Activated T-cell treated with anti-CD3 and anti-CD28 coated beads, Interleukin-2, amount 50 U/mL, for 72 hours (primary cell): ENCODE results near the gene TLNRD1. TPM values are rescaled to one million over a fixed set of nuclear protein-coding genes. Genes with fewer than 3 reads are reported as not detected.

Experiments used
- ATAC-seq, 2 donors: fragments of 150-1000 bp; cut with Tn5 transposase; replicated peaks in 1 of 2; 2 replicates each; pipeline ENCODE4 v1.10.0; 2021; ENCODE audit warnings: moderate library complexity in 2 of 2, mild to moderate bottlenecking in 1 of 2
- DNase-seq, 2 donors: peaks; one replicate each; pipeline ENCODE4 v3.0.0; 2021 to 2022; ENCODE audit warnings: mixed read lengths in 1 of 2
- H3K27ac Mint-ChIP-seq: one replicate; pipeline ENCODE4 v1.8.0; 2022; ENCODE audit warnings: mild to moderate bottlenecking, moderate library complexity, mixed read lengths
- H3K27me3 Mint-ChIP-seq: one replicate; pipeline ENCODE4 v1.8.0; 2022; ENCODE audit warnings: low read depth, mixed read lengths
- H3K36me3 Mint-ChIP-seq, 2 donors: one replicate each; pipeline ENCODE4 v1.8.0; 2022; ENCODE audit warnings: mixed read lengths in 2 of 2, mild to moderate bottlenecking in 1 of 2; ENCODE audit not compliant: insufficient read depth in 2 of 2
- H3K4me1 Mint-ChIP-seq: one replicate; pipeline ENCODE4 v1.8.0; 2022; ENCODE audit warnings: low read depth, mixed read lengths
- H3K4me3 Mint-ChIP-seq, 2 donors: one replicate each; pipeline ENCODE4 v1.8.0; 2022; ENCODE audit warnings: mild to moderate bottlenecking in 2 of 2, mixed read lengths in 2 of 2, moderate library complexity in 2 of 2
- H3K9me3 Mint-ChIP-seq, 2 donors: one replicate each; pipeline ENCODE4 v1.8.0; 2022; ENCODE audit warnings: mixed read lengths in 2 of 2
- total RNA-seq, 2 donors: library from RNA; stranded (reverse); gene quantifications; one replicate each; pipeline ENCODE4 v1.2.3, GENCODE V29; 2022

The TLNRD1 gene
- total RNA-seq, 2 donors from 2014 or later = 11.3 to 17.2 TPM

GRCh38 chr15:81049835-81050234 is 49.1 kb downstream of the TLNRD1 start:
- H3K27ac Mint-ChIP-seq = no peak overlapping the region
- DNase-seq (no peak), ATAC-seq (no peak)
- peaks cover 2 to 4% of the 10 kb centered on the region in 2 donors for H3K36me3 Mint-ChIP-seq
- H3K4me3 Mint-ChIP-seq = no peak overlapping the region
- peaks cover 10% of the 10 kb centered on the region for H3K4me1 Mint-ChIP-seq
- H3K27me3 Mint-ChIP-seq = no peaks in the 10 kb centered on the region
- peaks cover 6 to 9% of the 10 kb centered on the region in 2 donors for H3K9me3 Mint-ChIP-seq

- DNase-seq = no peak
- Mint-ChIP-seq H3K27ac (no peak overlapping the region), H3K4me1 (peaks cover 9% of the 10 kb centered on the region), H3K4me3 (no peak overlapping the region), H3K27me3 (no peaks in the 10 kb centered on the region), H3K36me3 (peaks cover 2 to 4% of the 10 kb centered on the region in 2 donors), H3K9me3 (peaks cover 6 to 9% of the 10 kb centered on the region in 2 donors)
- no peak for ATAC-seq
These were observed 49.5 kb downstream of the TLNRD1 start for GRCh38 chr15:81050259-81050658.

GRCh38 chr15:81050805-81051204 is 50.1 kb downstream of the TLNRD1 start:
- DNase-seq = no peak

GRCh38 chr15:81052046-81052445 is 51.3 kb downstream of the TLNRD1 start:
- H3K4me3 Mint-ChIP-seq = no peak overlapping the region
- no peak overlapping the region for H3K27ac Mint-ChIP-seq
- DNase-seq (no peak), ATAC-seq (no peak)
- H3K36me3 Mint-ChIP-seq = no peaks in the 10 kb centered on the region
- peaks cover 0 to 3% of the 10 kb centered on the region in 2 donors for H3K9me3 Mint-ChIP-seq
- no peaks in the 10 kb centered on the region for H3K4me1 Mint-ChIP-seq
- no peaks in the 10 kb centered on the region for H3K27me3 Mint-ChIP-seq

More at GRCh38 chr15:81050805-81051204, 50.1 kb downstream of the TLNRD1 start:
- no peak overlapping the region for H3K4me3 Mint-ChIP-seq
- H3K27ac Mint-ChIP-seq = no peak overlapping the region
- peaks cover 3 to 6% of the 10 kb centered on the region in 2 donors for H3K9me3 Mint-ChIP-seq
- H3K36me3 Mint-ChIP-seq = peaks cover 0 to 2% of the 10 kb centered on the region in 2 donors
- no peaks in the 10 kb centered on the region for H3K27me3 Mint-ChIP-seq
- ATAC-seq = no peak
- peaks cover 4% of the 10 kb centered on the region for H3K4me1 Mint-ChIP-seq

- Mint-ChIP-seq H3K4me1 (no peaks in the 10 kb centered on the region), H3K36me3 (no peaks in the 10 kb centered on the region), H3K4me3 (no peak overlapping the region), H3K27ac (no peak overlapping the region), H3K27me3 (no peaks in the 10 kb centered on the region), H3K9me3 (no peaks in the 10 kb centered on the region)
- no peak for ATAC-seq
- no peak for DNase-seq
These were observed 52.9 kb downstream of the TLNRD1 start for GRCh38 chr15:81053621-81054020.

GRCh38 chr15:81054236-81054635 is 53.5 kb downstream of the TLNRD1 start:
- H3K27ac Mint-ChIP-seq = no peak overlapping the region
- no peaks in the 10 kb centered on the region for H3K27me3 Mint-ChIP-seq
- ATAC-seq = no peak
- H3K4me3 Mint-ChIP-seq = no peak overlapping the region
- H3K9me3 Mint-ChIP-seq = no peaks in the 10 kb centered on the region
- no peak for DNase-seq
- H3K4me1 Mint-ChIP-seq = no peaks in the 10 kb centered on the region
- H3K36me3 Mint-ChIP-seq = no peaks in the 10 kb centered on the region

Other genes starting within 250 kb of the TLNRD1 start
- gene CEMIP, start 221.6 kb upstream of the TLNRD1 start, total RNA-seq = under 1 TPM; 0.05 to 0.09 TPM
- 10 to 100 TPM; 19.6 to 23.8 TPM for gene MESD, start 11.1 kb upstream of the TLNRD1 start, total RNA-seq
- gene CFAP161, start 133.3 kb downstream of the TLNRD1 start, total RNA-seq = under 1 TPM in 1 of 2 donors, not detected in 1; 0.48 TPM
- gene IL16, start 196.0 kb downstream of the TLNRD1 start, total RNA-seq = 10 to 100 TPM; 50.9 to 63.2 TPM